ENCODE results near the gene DNAH14.
"Not testable (repeated sequence)": the region's sequence is repeated elsewhere in the genome, so short reads cannot be mapped to it uniquely, and the experiment has no call there.

The DNAH14 gene

DNA sequence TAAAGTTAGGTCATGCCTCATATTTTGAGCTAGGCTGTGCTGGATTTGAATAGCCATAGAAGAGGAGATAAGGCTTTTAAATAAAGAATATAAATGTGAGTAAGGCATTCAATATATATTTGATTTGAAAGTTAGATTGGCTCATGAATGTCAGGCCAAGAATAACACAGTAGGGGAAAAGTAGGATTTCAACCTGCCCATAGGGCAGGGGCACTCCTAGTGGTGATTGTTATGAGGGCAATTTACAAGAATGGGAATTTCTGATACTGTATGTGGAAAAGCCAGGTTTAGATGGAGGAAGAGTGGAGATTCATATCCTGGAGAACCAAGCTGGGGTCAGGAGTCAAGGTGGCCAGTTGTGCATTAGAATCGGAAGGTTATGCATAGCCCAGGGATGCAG lies 74.9 kb downstream of the DNAH14 start:
- DNase-seq = no peak

GRCh38 chr1:225006352-225006751 lies 76.9 kb downstream of the DNAH14 start:
- DNase-seq = not testable (repeated sequence)

DNA sequence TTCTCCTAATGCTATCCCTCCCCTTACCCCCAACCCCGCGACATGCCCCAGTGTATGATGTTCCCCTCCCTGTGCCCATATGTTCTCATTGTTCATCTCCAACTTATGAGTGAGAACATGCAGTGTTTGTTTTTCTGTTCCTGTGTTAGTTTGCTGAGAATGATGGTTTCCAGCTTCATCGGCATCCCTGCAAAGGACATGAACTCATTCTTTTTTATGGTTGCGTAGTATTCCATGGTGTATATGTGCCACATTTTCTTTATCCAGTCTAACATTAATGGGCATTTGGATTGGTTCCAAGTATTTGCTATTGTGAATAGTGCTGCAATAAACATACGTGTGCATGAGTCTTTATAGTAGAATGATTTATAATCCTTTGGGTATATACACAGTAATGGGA lies 78.6 kb downstream of the DNAH14 start:
- DNase-seq = not testable (repeated sequence)

DNA sequence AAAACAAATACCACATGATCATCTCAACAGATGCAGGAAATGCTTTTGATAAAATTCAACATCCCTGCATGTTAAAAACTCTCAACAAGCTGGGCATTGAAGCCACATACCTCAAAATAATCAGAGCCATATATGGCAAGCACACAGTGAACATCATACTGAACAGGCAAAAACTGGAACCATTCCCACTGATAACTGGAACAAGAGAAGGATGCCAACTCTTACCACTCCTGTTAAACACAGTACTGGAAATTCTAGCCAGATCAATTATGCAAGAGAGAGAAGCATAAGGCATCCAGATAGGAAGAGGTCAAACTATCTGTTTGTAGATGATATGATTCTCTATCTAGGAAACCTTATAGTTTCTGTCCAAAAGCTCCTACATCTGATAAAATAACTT lies 91.6 kb downstream of the DNAH14 start:
- no peak for DNase-seq

DNA sequence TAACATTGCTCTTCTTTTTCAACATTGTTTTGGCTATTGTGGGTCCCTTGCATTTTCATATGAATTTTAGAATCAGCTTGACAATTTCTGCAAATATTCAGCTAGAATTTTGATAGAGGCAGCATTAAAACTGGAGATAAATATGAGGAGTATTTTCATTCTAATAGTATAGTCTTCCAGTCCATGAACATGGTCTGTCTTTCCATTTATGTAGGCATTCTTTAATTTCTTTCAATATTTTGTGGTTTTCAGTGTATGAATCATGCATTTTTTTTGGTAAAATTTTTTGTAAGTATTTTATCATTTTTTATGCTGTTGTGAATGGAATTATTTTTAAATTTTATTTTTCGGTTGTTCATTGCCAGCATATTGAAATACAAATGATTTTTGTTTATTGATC lies 97.2 kb downstream of the DNAH14 start:
- DNase-seq = no peak

- peak; percentile 15 for DNase-seq
These were observed 107.0 kb downstream of the DNAH14 start for GRCh38 chr1:225036441-225036840.

DNA sequence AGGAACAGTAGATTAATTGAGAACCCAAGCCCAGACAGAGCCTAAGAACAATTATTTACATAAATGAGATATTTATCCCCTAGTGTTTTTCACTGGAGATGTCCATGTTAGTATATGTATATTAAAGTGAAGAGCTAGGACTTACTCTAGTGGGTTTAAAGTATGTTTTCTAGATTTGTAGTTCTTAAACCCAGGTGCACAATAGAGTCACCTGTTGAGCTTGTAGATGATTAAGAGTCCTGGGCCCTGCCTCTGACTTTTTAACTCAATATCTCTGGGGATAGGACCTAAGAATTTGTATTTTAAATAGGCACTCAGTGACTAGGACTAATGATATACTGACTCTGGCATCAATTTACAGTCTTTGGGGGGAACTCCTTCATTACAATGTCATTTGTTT lies 112.8 kb downstream of the DNAH14 start:
- DNase-seq = no peak

- no peak for DNase-seq
These were observed 114.8 kb downstream of the DNAH14 start for GRCh38 chr1:225044258-225044657.

DNA sequence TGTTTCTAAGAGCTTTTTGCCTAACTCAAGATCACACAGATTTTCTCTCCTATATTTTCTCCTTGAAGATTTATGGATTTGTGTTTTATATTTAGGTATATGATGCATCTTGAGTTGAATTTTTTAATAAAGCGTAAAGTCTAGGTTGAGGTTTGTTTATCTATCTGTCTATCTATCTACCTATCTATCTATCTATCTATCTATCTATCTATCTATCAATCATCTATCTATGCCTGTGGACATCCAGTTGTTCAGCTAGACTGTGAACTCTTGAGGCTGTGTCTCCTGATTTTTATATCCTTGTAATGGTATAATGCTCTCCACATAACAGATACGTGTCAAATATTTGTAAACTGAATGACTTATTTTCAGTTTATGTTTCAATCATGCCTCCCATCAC lies 120.1 kb downstream of the DNAH14 start:
- DNase-seq = no peak

GRCh38 chr1:225063722-225064121 lies 134.2 kb downstream of the DNAH14 start:
- no peak for DNase-seq

DNA sequence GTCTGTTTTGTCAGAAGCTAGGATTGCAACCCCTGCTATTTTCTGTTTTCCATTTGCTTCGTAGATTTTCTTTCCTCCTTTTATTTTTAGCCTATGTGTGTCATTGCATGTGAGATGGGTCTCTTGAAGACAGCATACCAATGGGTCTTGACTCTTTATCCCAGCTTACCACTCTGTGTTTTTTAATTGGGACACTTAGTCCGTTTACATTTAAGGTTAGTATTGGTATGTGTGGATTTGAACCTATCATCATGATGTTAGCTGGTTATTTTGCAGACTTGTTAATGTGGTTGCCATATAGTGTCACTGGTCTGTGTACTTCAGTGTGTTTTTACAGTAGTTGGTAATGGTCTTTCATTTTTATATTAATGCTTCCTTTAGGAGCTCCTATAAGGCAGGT lies 141.5 kb downstream of the DNAH14 start:
- no peak for DNase-seq

GRCh38 chr1:225097175-225097574 lies 167.7 kb downstream of the DNAH14 start:
- DNase-seq = no peak

DNA sequence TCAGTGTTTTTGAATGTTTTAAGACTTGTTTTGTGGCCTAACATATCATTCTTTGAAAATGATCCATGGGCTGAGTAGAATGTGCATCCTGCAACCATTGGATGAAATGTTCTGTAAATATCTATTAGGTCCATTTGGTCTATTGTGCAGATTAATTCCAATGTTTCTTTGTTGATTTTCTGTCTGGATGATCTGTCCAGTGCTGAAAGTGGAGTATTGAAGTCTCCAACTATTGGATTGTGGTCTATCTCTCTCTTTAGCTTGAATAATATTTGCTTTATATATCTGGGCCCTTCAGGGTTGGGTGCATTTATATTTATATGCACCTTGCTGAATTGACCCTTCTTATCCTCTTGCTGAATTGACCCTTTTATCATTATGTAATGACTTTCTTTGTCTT lies 181.5 kb downstream of the DNAH14 start:
- DNase-seq = no peak

- no peak for DNase-seq
These were observed 183.8 kb downstream of the DNAH14 start for GRCh38 chr1:225113265-225113664.

DNA sequence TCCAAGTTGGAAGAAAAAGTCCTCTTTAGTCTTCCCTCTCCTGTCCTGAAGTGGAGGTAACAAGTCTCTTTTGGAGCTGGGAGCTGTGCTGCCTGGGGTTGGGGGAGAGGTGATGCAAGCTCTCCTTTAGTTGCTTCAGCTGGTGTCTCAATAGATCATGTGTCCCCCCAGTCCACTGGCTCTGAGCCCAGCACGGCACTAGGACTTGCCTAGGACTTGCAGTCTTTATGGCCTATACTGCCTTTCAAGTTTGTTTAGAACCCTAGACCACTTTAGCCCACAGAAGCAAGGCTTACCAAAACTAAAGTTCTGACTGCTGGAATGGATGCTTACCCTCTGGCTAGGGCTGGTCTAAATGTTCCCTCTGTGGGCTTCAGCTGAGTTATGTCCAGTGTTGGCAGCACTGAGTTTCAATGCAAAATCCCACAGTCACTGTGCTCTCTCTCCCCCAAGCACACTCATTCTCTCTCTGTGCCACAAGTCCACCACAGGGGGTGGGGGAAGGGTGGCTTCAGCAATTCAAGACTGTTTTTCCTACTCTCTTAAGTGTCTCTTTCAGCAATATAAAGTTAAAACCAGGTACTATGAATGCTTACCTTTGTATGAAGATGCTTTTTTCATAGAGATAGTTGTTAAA lies 185.0 kb downstream of the DNAH14 start:
- DNase-seq = no peak

- no peak for DNase-seq
These were observed 189.8 kb downstream of the DNAH14 start for GRCh38 chr1:225119307-225119706.

GRCh38 chr1:225121095-225121494 lies 191.6 kb downstream of the DNAH14 start:
- DNase-seq = no peak

- DNase-seq = no peak
These were observed 202.4 kb downstream of the DNAH14 start for GRCh38 chr1:225131869-225132268.

DNA sequence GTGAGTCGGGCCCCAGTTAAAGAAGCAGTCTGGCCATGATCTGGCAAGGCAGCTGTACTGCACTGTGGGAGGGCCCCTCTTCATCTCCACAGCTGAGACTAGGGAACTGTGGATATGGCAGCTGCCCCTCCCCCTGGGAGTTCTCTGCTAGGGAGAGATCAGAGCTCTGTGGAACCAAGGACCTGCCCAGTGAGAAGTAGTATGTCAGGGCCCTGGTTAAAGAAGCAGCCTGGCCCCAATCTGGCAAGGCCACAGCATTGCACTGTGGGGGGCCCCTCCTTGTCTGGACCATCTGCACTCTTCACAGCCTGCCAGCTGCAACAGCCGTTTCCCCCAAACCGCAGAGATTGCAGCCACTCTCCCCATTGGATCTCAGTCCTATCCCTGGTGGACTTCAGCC lies 208.5 kb downstream of the DNAH14 start:
- DNase-seq = no peak

- DNase-seq = no peak
These were observed 213.5 kb downstream of the DNAH14 start for GRCh38 chr1:225143001-225143400.

DNA sequence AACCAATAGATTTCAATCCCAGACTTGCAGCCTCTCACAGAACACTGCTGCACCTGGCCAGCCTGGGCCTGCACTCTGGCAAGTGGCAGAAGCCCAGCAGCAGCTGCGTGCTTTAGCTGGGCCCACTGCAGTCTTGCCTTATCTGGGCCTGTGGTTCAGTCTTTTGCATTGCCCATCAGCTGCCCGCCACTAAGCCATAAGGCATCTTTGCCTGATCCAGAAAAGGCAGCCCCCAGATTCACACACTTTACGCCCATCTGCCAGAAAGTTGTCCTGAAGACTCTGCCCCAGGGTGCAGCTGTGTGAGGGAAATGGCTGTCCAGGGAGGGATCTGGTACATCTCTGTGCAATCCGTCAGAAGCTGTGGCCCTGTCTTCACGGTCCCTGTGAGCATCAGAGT lies 217.0 kb downstream of the DNAH14 start:
- no peak for DNase-seq

DNA sequence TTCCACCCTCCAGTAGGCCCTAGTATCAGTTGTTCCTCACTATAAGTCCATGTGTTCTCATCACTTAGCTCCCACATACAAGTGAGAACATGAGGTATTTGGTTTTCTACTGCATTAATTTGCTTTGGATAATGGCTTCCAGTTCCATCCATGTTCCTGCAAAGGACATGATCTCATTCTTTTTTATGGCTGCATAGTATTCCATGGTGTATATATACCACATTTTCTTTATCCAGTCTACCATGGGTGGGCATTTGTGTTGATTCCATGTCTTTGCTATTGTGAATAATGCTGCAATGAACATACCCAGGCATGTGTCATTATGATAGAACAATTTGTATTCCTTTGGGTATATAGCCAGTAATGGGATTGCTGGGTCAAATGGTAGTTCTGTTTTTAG lies 218.3 kb downstream of the DNAH14 start:
- DNase-seq = not testable (repeated sequence)

DNA sequence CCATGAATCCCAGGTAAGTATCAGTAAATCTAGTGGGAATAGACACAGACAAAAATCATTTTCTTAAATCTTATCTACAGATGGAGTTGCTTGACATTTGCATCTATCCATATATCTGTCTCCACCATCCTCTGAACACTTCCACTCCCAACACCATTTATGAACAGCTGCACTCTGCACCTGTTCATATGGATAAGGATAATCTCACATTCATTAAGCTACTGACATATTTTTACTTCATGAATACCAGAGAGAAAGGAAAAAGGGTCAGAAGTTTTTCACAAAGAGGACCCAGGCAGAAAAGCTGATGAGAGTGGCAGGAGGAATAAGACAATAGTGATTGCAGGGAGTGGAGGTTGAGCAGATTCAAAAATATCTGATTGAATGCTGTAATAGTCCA lies 222.6 kb downstream of the DNAH14 start:
- no peak for DNase-seq

DNA sequence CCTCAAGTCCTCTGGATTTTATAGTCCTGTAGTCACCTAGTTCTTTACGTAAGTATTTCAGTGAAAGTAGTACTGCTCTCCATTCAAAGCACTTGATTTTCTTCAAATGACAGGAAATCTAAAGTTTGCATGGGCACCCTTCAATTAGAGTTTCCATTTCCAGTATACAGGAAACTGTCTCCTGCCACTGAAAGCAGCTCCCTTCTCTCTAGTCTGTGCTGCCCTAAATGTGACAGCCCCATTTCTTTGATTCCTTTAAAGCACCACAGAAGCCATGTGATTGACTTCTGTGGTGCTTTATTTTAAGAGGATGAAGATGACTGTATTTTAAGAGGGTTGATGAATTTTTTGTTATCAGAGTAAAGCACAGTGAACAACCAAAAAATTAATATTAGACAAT lies 226.1 kb downstream of the DNAH14 start:
- no peak for DNase-seq

DNA sequence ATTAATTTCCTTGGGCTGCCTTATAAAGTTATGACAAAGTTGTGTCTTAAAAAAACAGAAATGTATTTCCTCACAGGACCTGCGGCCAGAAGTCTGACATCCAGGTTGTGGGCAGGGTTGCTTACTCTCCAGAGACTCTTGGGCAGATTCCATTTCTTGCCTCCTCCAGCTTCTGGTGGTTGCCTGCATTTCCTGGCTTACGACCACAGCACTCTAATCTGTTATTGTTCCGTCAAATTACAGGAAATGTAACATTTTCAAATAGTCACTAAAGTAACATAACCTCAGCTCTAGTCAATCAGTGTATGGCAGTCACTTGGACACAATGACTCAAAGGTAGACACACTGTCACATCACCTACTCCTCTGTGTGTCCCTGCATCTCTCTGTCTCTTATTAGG lies 226.8 kb downstream of the DNAH14 start:
- DNase-seq = no peak

- DNase-seq = no peak
These were observed 228.8 kb downstream of the DNAH14 start for GRCh38 chr1:225158291-225158690.
